ENCODE data around the gene ZXDC.

- TF ChIP-seq, protein P1, sequence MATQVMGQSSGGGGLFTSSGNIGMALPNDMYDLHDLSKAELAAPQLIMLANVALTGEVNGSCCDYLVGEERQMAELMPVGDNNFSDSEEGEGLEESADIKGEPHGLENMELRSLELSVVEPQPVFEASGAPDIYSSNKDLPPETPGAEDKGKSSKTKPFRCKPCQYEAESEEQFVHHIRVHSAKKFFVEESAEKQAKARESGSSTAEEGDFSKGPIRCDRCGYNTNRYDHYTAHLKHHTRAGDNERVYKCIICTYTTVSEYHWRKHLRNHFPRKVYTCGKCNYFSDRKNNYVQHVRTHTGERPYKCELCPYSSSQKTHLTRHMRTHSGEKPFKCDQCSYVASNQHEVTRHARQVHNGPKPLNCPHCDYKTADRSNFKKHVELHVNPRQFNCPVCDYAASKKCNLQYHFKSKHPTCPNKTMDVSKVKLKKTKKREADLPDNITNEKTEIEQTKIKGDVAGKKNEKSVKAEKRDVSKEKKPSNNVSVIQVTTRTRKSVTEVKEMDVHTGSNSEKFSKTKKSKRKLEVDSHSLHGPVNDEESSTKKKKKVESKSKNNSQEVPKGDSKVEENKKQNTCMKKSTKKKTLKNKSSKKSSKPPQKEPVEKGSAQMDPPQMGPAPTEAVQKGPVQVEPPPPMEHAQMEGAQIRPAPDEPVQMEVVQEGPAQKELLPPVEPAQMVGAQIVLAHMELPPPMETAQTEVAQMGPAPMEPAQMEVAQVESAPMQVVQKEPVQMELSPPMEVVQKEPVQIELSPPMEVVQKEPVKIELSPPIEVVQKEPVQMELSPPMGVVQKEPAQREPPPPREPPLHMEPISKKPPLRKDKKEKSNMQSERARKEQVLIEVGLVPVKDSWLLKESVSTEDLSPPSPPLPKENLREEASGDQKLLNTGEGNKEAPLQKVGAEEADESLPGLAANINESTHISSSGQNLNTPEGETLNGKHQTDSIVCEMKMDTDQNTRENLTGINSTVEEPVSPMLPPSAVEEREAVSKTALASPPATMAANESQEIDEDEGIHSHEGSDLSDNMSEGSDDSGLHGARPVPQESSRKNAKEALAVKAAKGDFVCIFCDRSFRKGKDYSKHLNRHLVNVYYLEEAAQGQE (IDR thresholded peaks at IDR 0.05; ENCODE audit: insufficient replicate concordance, low read depth), result no peak
- TF ChIP-seq CTCF (IDR thresholded peaks at IDR 0.05; ENCODE audit: insufficient read depth, low read length) (no peak), POLR2AphosphoS5 (IDR thresholded peaks at IDR 0.05; ENCODE audit: low read depth) (no peak)
These were observed 26.9 kb downstream of the ZXDC start for GRCh38 chr3:126448893-126449180.
